HEK293 (cell line): ENCODE measurements around the gene TECPR2.

Source experiments
- CTCF ChIA-PET: fragments of 350-600 bp; formaldehyde crosslinking; extraction: SDS; loops from one replicate; lab custom pipeline; 2021; ENCODE audit warnings: antibody characterized with exemption; lab: Yijun Ruan, JAX
- POLR2A ChIA-PET: fragments of 300-600 bp; formaldehyde crosslinking; extraction: SDS; loops from one replicate; lab custom pipeline; 2020; ENCODE audit warnings: antibody characterized with exemption, inconsistent platforms; lab: Yijun Ruan, JAX
- H3K27ac ChIP-seq: fragments of 200-500 bp; sonication (Bioruptor generic); 2 replicates; pipeline ENCODE4 v1.5.1; 2014; ENCODE audit warnings: low read depth, low read length, control low read depth, inconsistent platforms; ENCODE audit errors: extremely low read depth
- H3K36me3 ChIP-seq, 2 experiments: fragments of 200-500 bp in 1 of 2; sonication (Bioruptor generic) in 1 of 2; 1 replicate in 1 of 2; 2 replicates in 1 of 2; pipeline ENCODE4 v1.5.1; 2014 to 2017; ENCODE audit warnings: inconsistent platforms in 2 of 2, low read length in 2 of 2; ENCODE audit not compliant: control insufficient read depth in 2 of 2, insufficient read depth in 1 of 2
- H3K4me1 ChIP-seq: fragments of 200-500 bp; sonication (Bioruptor generic); 2 replicates; pipeline ENCODE4 v1.5.1; 2014; ENCODE audit warnings: mild to moderate bottlenecking, low read length, inconsistent platforms; ENCODE audit not compliant: control insufficient read depth, insufficient read depth
- H3K4me3 ChIP-seq: 2 replicates; pipeline ENCODE4 v1.5.1; 2011; ENCODE audit warnings: low read depth, mild to moderate bottlenecking, control low read depth, low read length, moderate library complexity
- H3K9me3 ChIP-seq: fragments of 200-500 bp; sonication (Bioruptor generic); 2 replicates; pipeline ENCODE4 v1.5.1; 2014; ENCODE audit warnings: low read depth, low read length, inconsistent platforms; ENCODE audit not compliant: control insufficient read depth, insufficient read depth
- KLF1 ChIP-seq: fragments of 450-650 bp; formaldehyde crosslinking; IDR thresholded peaks from 2 replicates; pipeline ENCODE4 v1.5.1; 2016; ENCODE audit warnings: missing biosample characterization, missing genetic modification characterization
- KLF16 ChIP-seq: fragments of 450-650 bp; formaldehyde crosslinking; IDR thresholded peaks from 2 replicates; pipeline ENCODE4 v1.5.1; 2017; ENCODE audit warnings: missing biosample characterization, missing genetic modification characterization
- KLF7 ChIP-seq: fragments of 450-650 bp; formaldehyde crosslinking; IDR thresholded peaks from 2 replicates; pipeline ENCODE4 v1.5.1; 2016; ENCODE audit warnings: missing biosample characterization, missing genetic modification characterization, borderline replicate concordance
- KLF9 ChIP-seq: fragments of 450-650 bp; formaldehyde crosslinking; IDR thresholded peaks from 2 replicates; pipeline ENCODE4 v1.5.1; 2016; ENCODE audit warnings: missing biosample characterization, missing genetic modification characterization, low read depth
- TRIM28 ChIP-seq: IDR thresholded peaks from 2 replicates; pipeline ENCODE4 v1.6.1; 2011; ENCODE audit warnings: low read length, control low read depth, borderline replicate concordance
- ZFHX2 ChIP-seq: fragments of 450-650 bp; formaldehyde crosslinking; conservative IDR thresholded peaks from 2 replicates; pipeline ENCODE4 v1.5.1; 2016; ENCODE audit warnings: missing biosample characterization, missing genetic modification characterization
- ZNF175 ChIP-seq: fragments of 450-650 bp; formaldehyde crosslinking; IDR thresholded peaks from 2 replicates; pipeline ENCODE4 v1.5.1; 2016; ENCODE audit warnings: missing biosample characterization, missing genetic modification characterization
- ZNF214 ChIP-seq: fragments of 450-650 bp; formaldehyde crosslinking; IDR thresholded peaks from 2 replicates; pipeline ENCODE4 v1.5.1; 2017; ENCODE audit warnings: missing biosample characterization, mild to moderate bottlenecking, missing genetic modification characterization, borderline replicate concordance
- ZNF24 ChIP-seq: fragments of 450-650 bp; formaldehyde crosslinking; IDR thresholded peaks from 2 replicates; pipeline ENCODE4 v1.5.1; 2016; ENCODE audit warnings: missing biosample characterization, missing genetic modification characterization
- ZNF366 ChIP-seq: fragments of 450-650 bp; formaldehyde crosslinking; conservative IDR thresholded peaks from 2 replicates; pipeline ENCODE4 v1.5.1; 2016; ENCODE audit warnings: missing biosample characterization, missing genetic modification characterization
- ZNF404 ChIP-seq: fragments of 450-650 bp; formaldehyde crosslinking; IDR thresholded peaks from 2 replicates; pipeline ENCODE4 v1.5.1; 2017; ENCODE audit warnings: missing biosample characterization, missing genetic modification characterization
- ZNF510 ChIP-seq: fragments of 450-650 bp; formaldehyde crosslinking; IDR thresholded peaks from 2 replicates; pipeline ENCODE4 v1.5.1; 2018; ENCODE audit warnings: mild to moderate bottlenecking, missing genetic modification characterization, missing biosample characterization; ENCODE audit not compliant: insufficient replicate concordance
- ZNF544 ChIP-seq: fragments of 450-650 bp; formaldehyde crosslinking; IDR thresholded peaks from 2 replicates; pipeline ENCODE4 v1.5.0; 2017; ENCODE audit warnings: missing biosample characterization, missing genetic modification characterization
- ZNF560 ChIP-seq: fragments of 450-650 bp; formaldehyde crosslinking; IDR thresholded peaks from 2 replicates; pipeline ENCODE4 v1.5.1; 2017; ENCODE audit warnings: missing biosample characterization, missing genetic modification characterization, borderline replicate concordance
- ZNF600 ChIP-seq: fragments of 450-650 bp; formaldehyde crosslinking; IDR thresholded peaks from 2 replicates; pipeline ENCODE4 v1.5.1; 2016; ENCODE audit warnings: missing biosample characterization, missing genetic modification characterization
- ZNF639 ChIP-seq: fragments of 450-650 bp; formaldehyde crosslinking; IDR thresholded peaks from 2 replicates; pipeline ENCODE4 v1.5.1; 2016; ENCODE audit warnings: missing biosample characterization, missing genetic modification characterization
- ZSCAN16 ChIP-seq: fragments of 450-650 bp; formaldehyde crosslinking; IDR thresholded peaks from 2 replicates; pipeline ENCODE4 v1.5.1; 2016; ENCODE audit warnings: missing biosample characterization, missing genetic modification characterization
- TF ChIP-seq, protein P1 (sequence below): fragments of 450-650 bp; formaldehyde crosslinking; IDR thresholded peaks from 2 replicates; pipeline ENCODE4 v1.5.1; 2016; ENCODE audit warnings: missing biosample characterization, missing genetic modification characterization

The TECPR2 gene

DNA sequence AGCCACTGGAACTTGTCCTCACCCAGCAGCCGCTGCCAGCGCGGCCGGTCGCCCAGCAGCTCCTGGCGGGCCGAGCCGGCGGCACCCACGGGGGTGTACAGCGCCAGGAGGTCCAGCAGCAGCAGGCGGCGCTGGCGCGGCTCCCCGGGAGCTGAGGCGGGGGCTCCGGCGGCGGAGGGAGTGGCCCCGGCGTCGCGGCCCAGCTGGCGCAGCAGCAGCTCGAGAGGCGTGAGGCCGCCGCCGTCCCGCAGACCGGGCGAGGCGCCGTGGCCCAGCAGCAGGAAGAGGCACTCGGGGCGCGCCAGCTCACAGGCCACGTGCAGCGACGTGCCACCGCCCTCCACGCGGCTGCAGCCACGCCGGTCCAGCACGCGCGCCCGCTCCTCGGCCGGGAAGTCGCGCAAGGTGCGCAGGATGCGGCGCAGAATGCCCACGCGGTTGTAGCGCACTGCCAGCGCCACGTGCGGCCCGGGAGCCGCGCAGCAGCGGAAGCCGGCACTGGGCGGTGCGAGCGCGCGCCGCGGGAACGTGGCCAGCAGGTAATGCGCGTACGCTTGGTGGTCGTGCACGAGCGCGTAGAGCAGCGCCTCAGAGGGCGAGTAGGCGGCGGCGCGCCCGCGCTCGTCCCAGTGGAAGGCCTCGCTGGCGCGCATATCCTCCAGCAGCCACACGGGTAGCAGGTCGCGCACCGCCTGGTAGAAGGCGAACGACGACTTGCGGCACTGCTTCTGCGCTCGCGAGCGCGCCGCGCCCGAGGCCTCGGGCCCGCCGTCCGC lies 144.5 kb downstream of the TECPR2 start (continued):
- no peak for TF ChIP-seq ZNF639
- TF ChIP-seq ZNF175 (tag by site-specific recombination) = no peak
- TF ChIP-seq ZFHX2 (tag by site-specific recombination) = no peak
- TF ChIP-seq ZNF24 (tag by site-specific recombination) = no peak
- TF ChIP-seq TRIM28 = no peak
- TF ChIP-seq KLF16 (tag by site-specific recombination) = no peak
- no peak for TF ChIP-seq ZNF404 (tag by site-specific recombination)
- TF ChIP-seq ZNF544 (tag by site-specific recombination) = no peak

DNA sequence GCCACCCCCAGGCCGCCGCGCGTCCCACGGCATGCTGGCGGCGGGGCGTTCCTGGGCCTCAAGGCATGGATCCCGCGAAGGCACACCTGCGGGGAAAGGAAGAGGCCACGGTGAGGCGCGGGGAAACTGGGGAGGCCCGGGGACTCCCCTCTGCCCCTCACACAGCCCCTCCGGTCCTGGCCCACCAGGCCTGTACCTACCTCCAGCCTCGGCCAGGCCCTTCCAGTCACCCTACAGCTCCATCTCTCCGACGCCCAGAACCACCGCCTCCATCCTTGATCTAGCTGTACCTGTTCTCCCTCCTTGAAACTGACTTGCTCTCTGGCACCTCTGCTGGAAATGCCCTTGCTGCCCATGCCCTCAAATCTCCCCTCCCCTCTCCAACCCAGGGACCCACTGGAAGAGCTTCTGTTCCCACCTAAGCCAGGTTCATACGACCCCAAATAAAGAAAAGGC lies 145.1 kb downstream of the TECPR2 start:
- TF ChIP-seq ZNF214 (tag by site-specific recombination) (no peak), ZNF544 (tag by site-specific recombination) (no peak), ZSCAN16 (tag by site-specific recombination) (no peak)
- TF ChIP-seq, protein P1, sequence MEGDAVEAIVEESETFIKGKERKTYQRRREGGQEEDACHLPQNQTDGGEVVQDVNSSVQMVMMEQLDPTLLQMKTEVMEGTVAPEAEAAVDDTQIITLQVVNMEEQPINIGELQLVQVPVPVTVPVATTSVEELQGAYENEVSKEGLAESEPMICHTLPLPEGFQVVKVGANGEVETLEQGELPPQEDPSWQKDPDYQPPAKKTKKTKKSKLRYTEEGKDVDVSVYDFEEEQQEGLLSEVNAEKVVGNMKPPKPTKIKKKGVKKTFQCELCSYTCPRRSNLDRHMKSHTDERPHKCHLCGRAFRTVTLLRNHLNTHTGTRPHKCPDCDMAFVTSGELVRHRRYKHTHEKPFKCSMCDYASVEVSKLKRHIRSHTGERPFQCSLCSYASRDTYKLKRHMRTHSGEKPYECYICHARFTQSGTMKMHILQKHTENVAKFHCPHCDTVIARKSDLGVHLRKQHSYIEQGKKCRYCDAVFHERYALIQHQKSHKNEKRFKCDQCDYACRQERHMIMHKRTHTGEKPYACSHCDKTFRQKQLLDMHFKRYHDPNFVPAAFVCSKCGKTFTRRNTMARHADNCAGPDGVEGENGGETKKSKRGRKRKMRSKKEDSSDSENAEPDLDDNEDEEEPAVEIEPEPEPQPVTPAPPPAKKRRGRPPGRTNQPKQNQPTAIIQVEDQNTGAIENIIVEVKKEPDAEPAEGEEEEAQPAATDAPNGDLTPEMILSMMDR (tag by site-specific recombination) = peak; percentile 35; the same call in 1 of the 2 replicates
- ChIA-PET POLR2A (interaction anchor here (0.6 to 0.9 kb wide), 2 partner anchors 17 to 21 kb away, joined by 4 to 5 read pairs; no protein-coding TSS in a partner anchor), CTCF (interaction anchor here (1.7 kb wide), 2 partner anchors 17 to 69 kb away, joined by 6 to 11 read pairs; no protein-coding TSS in a partner anchor)
- Histone ChIP-seq H3K4me1 (peaks cover 3% of the 10 kb centered on the region; the same call in 1 of the 2 replicates), H3K9me3 (no peaks in the 10 kb centered on the region), H3K36me3 (peaks cover 0 to 29% of the 10 kb centered on the region in 2 experiments; a peak in 1 of 3 replicates), H3K27ac (no peak overlapping the region), H3K4me3 (no peak overlapping the region)

DNA sequence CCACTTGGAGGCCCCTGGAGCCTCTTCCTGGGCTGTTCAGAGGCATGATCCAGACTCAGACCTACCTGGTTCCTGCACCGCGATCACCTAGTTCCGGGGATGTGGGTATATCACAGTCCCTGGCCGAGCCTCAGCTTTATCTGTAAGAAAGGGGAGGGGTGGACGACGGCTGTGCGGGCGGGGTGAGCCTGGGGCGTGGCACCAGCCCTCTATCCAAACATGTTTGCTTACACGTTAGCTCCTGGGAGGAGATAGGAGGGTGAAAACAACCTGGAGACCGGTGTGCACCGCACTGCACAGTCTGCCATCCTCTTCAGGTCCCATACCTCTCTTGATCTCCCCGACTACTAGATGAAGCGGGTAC lies 145.7 kb downstream of the TECPR2 start:
- Histone ChIP-seq H3K9me3 (no peaks in the 10 kb centered on the region), H3K27ac (peak overlapping the region; percentile 87), H3K4me1 (peaks cover 3% of the 10 kb centered on the region; the same call in 1 of the 2 replicates), H3K36me3 (peaks cover 0 to 29% of the 10 kb centered on the region in 2 experiments; a peak in 1 of 3 replicates), H3K4me3 (peak overlapping the region; percentile 72)
- TF ChIP-seq ZNF600 (tag by site-specific recombination) (0 out of 2 replicates have a peak, but pooled peaks have one; percentile 14), KLF1 (peak; percentile 79), KLF9 (tag by site-specific recombination) (peak; percentile 75), ZNF366 (tag by site-specific recombination) (peak; percentile 35; the same call in 1 of the 2 replicates), ZNF510 (tag by site-specific recombination) (no peak), ZNF560 (no peak), KLF7 (tag by site-specific recombination) (peak; percentile 44; the same call in 1 of the 2 replicates)
- ChIA-PET CTCF (interaction anchor here (0.6 to 1.7 kb wide), 3 partner anchors 16 to 170 kb away, joined by 3 to 11 read pairs (median 6); no protein-coding TSS in a partner anchor), POLR2A (interaction anchor here (0.6 to 0.9 kb wide), 2 partner anchors 16 to 20 kb away, joined by 4 to 5 read pairs; no protein-coding TSS in a partner anchor)
